Measurements from ENCODE around the gene ATF7.
"Not testable (repeated sequence)": the region's sequence is repeated elsewhere in the genome, so short reads cannot be mapped to it uniquely, and the experiment has no call there.

ATF7 gene

GRCh38 chr12:53482626-53483168 lies 143.5 kb downstream of the ATF7 start:
- DNase-seq (ENCODE audit: low read depth) = no peak

- DNase-seq (ENCODE audit: low read depth) = no peak
Observed at GRCh38 chr12:53481939-53482586, 144.1 kb downstream of the ATF7 start.

- not testable (repeated sequence) for DNase-seq (ENCODE audit: low read depth)
Observed at GRCh38 chr12:53481458-53481857, 144.7 kb downstream of the ATF7 start.

GRCh38 chr12:53480491-53481442 lies 145.4 kb downstream of the ATF7 start:
- no peak for DNase-seq (ENCODE audit: low read depth)

GRCh38 chr12:53479331-53479730 lies 146.9 kb downstream of the ATF7 start:
- DNase-seq (ENCODE audit: low read depth) = no peak

GRCh38 chr12:53478865-53479264 lies 147.3 kb downstream of the ATF7 start:
- DNase-seq (ENCODE audit: low read depth) = no peak

- DNase-seq (ENCODE audit: low read depth) = no peak
Observed at GRCh38 chr12:53476769-53477209, 149.4 kb downstream of the ATF7 start.

GRCh38 chr12:53474819-53475218 lies 151.4 kb downstream of the ATF7 start:
- DNase-seq (ENCODE audit: low read depth) = no peak

- DNase-seq (ENCODE audit: low read depth) = no peak
Observed at GRCh38 chr12:53474077-53474476, 152.1 kb downstream of the ATF7 start.

GRCh38 chr12:53472056-53472582 lies 154.1 kb downstream of the ATF7 start:
- no peak for DNase-seq (ENCODE audit: low read depth)

- DNase-seq (ENCODE audit: low read depth) = no peak
Observed at GRCh38 chr12:53468282-53468681, 157.9 kb downstream of the ATF7 start.

GRCh38 chr12:53467880-53468279 lies 158.3 kb downstream of the ATF7 start:
- no peak for DNase-seq (ENCODE audit: low read depth)

- DNase-seq (ENCODE audit: low read depth) = no peak
Observed at GRCh38 chr12:53467082-53467481, 159.1 kb downstream of the ATF7 start.

- no peak for DNase-seq (ENCODE audit: low read depth)
Observed at GRCh38 chr12:53466640-53467039, 159.5 kb downstream of the ATF7 start.

GRCh38 chr12:53465679-53466078 lies 160.5 kb downstream of the ATF7 start:
- no peak for DNase-seq (ENCODE audit: low read depth)

- no peak for DNase-seq (ENCODE audit: low read depth)
Observed at GRCh38 chr12:53464685-53465418, 161.3 kb downstream of the ATF7 start.

GRCh38 chr12:53463802-53464560 lies 162.2 kb downstream of the ATF7 start:
- DNase-seq (ENCODE audit: low read depth) = no peak

GRCh38 chr12:53462935-53463334 lies 163.2 kb downstream of the ATF7 start:
- DNase-seq (ENCODE audit: low read depth) = no peak

GRCh38 chr12:53461591-53461990 lies 164.6 kb downstream of the ATF7 start:
- no peak for DNase-seq (ENCODE audit: low read depth)

- no peak for DNase-seq (ENCODE audit: low read depth)
Observed at GRCh38 chr12:53461059-53461458, 165.1 kb downstream of the ATF7 start.

- no peak for DNase-seq (ENCODE audit: low read depth)
Observed at GRCh38 chr12:53459097-53459496, 167.1 kb downstream of the ATF7 start.

Data from T follicular helper cell (primary cell).